HFFc6 (cell line): ENCODE data around the gene DCBLD1. TPM values are rescaled to one million over a fixed set of nuclear protein-coding genes. Genes with fewer than 3 reads are reported as not detected.

ENCODE experiments used
- DNase-seq: peaks from one replicate; pipeline ENCODE4 v3.0.0-alpha.2; 2018
- H3K27ac Mint-ChIP-seq: 2 replicates; pipeline ENCODE4 v1.8.0; 2020; ENCODE audit warnings: mild to moderate bottlenecking, mixed read lengths
- H3K27me3 Mint-ChIP-seq: 2 replicates; pipeline ENCODE4 v1.8.0; 2021; ENCODE audit warnings: mild to moderate bottlenecking, moderate library complexity, mixed read lengths; ENCODE audit not compliant: insufficient read depth
- H3K36me3 Mint-ChIP-seq: 2 replicates; pipeline ENCODE4 v1.8.0; 2021; ENCODE audit warnings: low read depth, mixed read lengths
- H3K4me1 Mint-ChIP-seq: 2 replicates; pipeline ENCODE4 v1.8.0; 2020; ENCODE audit warnings: low read depth, mixed read lengths
- H3K4me3 Mint-ChIP-seq: 2 replicates; pipeline ENCODE4 v1.8.0; 2020; ENCODE audit warnings: mild to moderate bottlenecking, moderate library complexity, mixed read lengths
- H3K9me3 Mint-ChIP-seq: 2 replicates; pipeline ENCODE4 v1.8.0; 2020; ENCODE audit warnings: mild to moderate bottlenecking, mixed read lengths
- total RNA-seq, 6 experiments: library from RNA; stranded (reverse); fragmentation: NEBNext Ultra II Directional; extraction: Animal tissue kit (Norgen Biotek cat#: 25700); gene quantifications; 2 replicates in 1 of 6; 3 replicates in 5 of 6; pipeline ENCODE4 v1.2.3, GENCODE V29; 2021
- TF ChIP-seq, protein P1 (sequence below): fragments of 200-600 bp; sonication (generic); IDR thresholded peaks from 2 replicates; pipeline ENCODE4 v1.5.0; 2021; ENCODE audit warnings: antibody characterized with exemption, mild to moderate bottlenecking

The DCBLD1 gene
- total RNA-seq, 6 experiments from 2014 or later: 29.3 to 41.6 (median 31.9) TPM

- H3K36me3 Mint-ChIP-seq: peaks cover 14% of the 10 kb centered on the region
- no peak overlapping the region for H3K4me3 Mint-ChIP-seq
- DNase-seq: no peak
- no peaks in the 10 kb centered on the region for H3K27me3 Mint-ChIP-seq
- TF ChIP-seq, protein P1, sequence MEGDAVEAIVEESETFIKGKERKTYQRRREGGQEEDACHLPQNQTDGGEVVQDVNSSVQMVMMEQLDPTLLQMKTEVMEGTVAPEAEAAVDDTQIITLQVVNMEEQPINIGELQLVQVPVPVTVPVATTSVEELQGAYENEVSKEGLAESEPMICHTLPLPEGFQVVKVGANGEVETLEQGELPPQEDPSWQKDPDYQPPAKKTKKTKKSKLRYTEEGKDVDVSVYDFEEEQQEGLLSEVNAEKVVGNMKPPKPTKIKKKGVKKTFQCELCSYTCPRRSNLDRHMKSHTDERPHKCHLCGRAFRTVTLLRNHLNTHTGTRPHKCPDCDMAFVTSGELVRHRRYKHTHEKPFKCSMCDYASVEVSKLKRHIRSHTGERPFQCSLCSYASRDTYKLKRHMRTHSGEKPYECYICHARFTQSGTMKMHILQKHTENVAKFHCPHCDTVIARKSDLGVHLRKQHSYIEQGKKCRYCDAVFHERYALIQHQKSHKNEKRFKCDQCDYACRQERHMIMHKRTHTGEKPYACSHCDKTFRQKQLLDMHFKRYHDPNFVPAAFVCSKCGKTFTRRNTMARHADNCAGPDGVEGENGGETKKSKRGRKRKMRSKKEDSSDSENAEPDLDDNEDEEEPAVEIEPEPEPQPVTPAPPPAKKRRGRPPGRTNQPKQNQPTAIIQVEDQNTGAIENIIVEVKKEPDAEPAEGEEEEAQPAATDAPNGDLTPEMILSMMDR: no peak
- H3K9me3 Mint-ChIP-seq: no peaks in the 10 kb centered on the region
- H3K27ac Mint-ChIP-seq: peak overlapping the region; percentile 19; the same call in 1 of the 2 replicates
- H3K4me1 Mint-ChIP-seq: peaks cover 48% of the 10 kb centered on the region
Observed at GRCh38 chr6:117558818-117559217, 76.3 kb downstream of the DCBLD1 start.

DNA sequence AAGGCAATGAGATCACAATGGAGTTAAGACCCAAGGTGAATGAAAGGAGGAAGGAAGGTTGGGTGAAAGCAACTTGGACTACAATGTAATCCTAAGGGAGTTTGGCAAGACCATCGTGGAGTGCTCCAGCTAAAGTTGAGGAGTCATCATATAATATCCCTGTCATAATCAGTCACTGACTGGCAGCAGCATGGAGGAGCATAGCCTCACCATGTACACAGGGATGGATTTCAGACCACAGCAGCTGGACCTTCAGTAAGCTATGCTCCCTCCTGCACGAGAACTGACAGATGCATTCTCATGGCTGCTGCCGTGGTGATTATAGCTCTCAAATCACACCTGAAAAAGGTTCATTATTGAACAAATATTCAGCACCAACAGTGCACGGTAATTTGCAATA lies 76.8 kb downstream of the DCBLD1 start:
- Mint-ChIP-seq H3K27me3 (no peaks in the 10 kb centered on the region), H3K27ac (peak overlapping the region; percentile 19; the same call in 1 of the 2 replicates), H3K4me3 (no peak overlapping the region), H3K4me1 (peaks cover 48% of the 10 kb centered on the region), H3K9me3 (no peaks in the 10 kb centered on the region), H3K36me3 (peaks cover 14% of the 10 kb centered on the region)
- DNase-seq: no peak
- TF ChIP-seq, protein P1: no peak

DNA sequence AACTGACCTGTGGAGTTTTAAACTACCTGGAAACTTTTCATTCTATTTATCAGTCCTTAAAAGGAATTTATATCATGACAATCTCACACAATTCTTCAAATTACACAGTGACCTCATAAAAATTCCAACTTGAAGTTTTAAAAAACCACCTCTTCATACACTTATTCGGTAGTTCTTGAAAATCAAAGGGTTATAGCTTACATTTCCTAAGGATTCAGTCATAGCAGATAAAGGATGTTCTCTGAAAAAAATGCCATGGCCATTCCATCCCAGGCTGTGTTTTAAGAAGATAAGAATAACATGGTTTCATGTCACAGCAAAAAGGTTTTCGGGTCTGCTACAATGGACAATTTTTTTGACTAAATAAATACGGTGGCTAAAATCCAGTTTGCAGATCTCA lies 78.7 kb downstream of the DCBLD1 start:
- peaks cover 35% of the 10 kb centered on the region for H3K4me1 Mint-ChIP-seq
- H3K9me3 Mint-ChIP-seq: no peaks in the 10 kb centered on the region
- H3K27me3 Mint-ChIP-seq: no peaks in the 10 kb centered on the region
- no peak overlapping the region for H3K4me3 Mint-ChIP-seq
- H3K36me3 Mint-ChIP-seq: peaks cover 14% of the 10 kb centered on the region
- TF ChIP-seq, protein P1: no peak
- no peak overlapping the region for H3K27ac Mint-ChIP-seq
- no peak for DNase-seq

DNA sequence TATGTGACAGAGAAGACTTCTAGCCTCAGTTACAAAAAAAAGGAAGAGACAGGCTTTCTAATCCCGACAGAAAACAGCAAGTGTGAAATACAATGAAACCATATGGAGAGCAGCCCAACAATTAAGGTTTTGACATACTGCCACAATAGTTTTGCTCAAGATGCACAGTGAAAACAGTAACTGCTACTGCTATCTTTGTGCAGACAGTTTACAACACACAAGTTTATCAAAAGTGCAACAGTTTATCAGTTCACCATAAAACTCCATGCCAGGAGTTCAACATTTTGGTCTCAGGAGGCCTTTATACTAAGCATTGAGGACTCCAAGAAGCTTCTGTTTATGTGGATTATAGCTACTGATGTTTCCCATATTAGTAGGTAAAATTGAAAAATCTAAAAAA lies 82.2 kb downstream of the DCBLD1 start:
- Mint-ChIP-seq H3K36me3 (peaks cover 11% of the 10 kb centered on the region), H3K4me1 (peaks cover 24% of the 10 kb centered on the region), H3K27me3 (no peaks in the 10 kb centered on the region), H3K4me3 (no peak overlapping the region), H3K9me3 (no peaks in the 10 kb centered on the region), H3K27ac (no peak overlapping the region)
- no peak for DNase-seq
- TF ChIP-seq, protein P1: no peak

- no peak overlapping the region for H3K27ac Mint-ChIP-seq
- TF ChIP-seq, protein P1: no peak
- H3K4me3 Mint-ChIP-seq: no peak overlapping the region
- no peaks in the 10 kb centered on the region for H3K27me3 Mint-ChIP-seq
- no peaks in the 10 kb centered on the region for H3K9me3 Mint-ChIP-seq
- H3K36me3 Mint-ChIP-seq: peaks cover 14% of the 10 kb centered on the region
- no peak for DNase-seq
- peaks cover under 1% of the 10 kb centered on the region for H3K4me1 Mint-ChIP-seq
Observed at GRCh38 chr6:117568247-117568646, 85.8 kb downstream of the DCBLD1 start.
